Nephron progenitor cell (in vitro differentiated cells): ENCODE results near the gene RPS6KC1.

ENCODE experiments used
- DNase-seq: peaks from one replicate; pipeline ENCODE4 v3.0.0; 2021
- H3K27ac Mint-ChIP-seq: 2 replicates; pipeline ENCODE4 v1.8.0; 2021; ENCODE audit warnings: mild to moderate bottlenecking, moderate library complexity, mixed read lengths
- H3K27me3 Mint-ChIP-seq: 2 replicates; pipeline ENCODE4 v1.8.0; 2021; ENCODE audit warnings: mild to moderate bottlenecking, low read depth, mixed read lengths; ENCODE audit not compliant: poor library complexity
- H3K36me3 Mint-ChIP-seq: 2 replicates; pipeline ENCODE4 v1.8.0; 2021; ENCODE audit warnings: low read depth, mixed read lengths
- H3K4me1 Mint-ChIP-seq: 2 replicates; pipeline ENCODE4 v1.8.0; 2021; ENCODE audit warnings: mixed read lengths
- H3K4me3 Mint-ChIP-seq: 2 replicates; pipeline ENCODE4 v1.8.0; 2021; ENCODE audit warnings: mild to moderate bottlenecking, moderate library complexity, mixed read lengths
- H3K9me3 Mint-ChIP-seq: 2 replicates; pipeline ENCODE4 v1.8.0; 2021; ENCODE audit warnings: mild to moderate bottlenecking, moderate library complexity, mixed read lengths
- CTCF ChIP-seq: fragments of 200-600 bp; sonication (generic); IDR thresholded peaks from 2 replicates; pipeline ENCODE4 v1.5.0; 2021; ENCODE audit warnings: antibody characterized with exemption

The RPS6KC1 gene

GRCh38 chr1:213266983-213267772 is 216.1 kb downstream of the RPS6KC1 start:
- H3K4me1 Mint-ChIP-seq, result no peaks in the 10 kb centered on the region
- H3K36me3 Mint-ChIP-seq, result peaks cover 69% of the 10 kb centered on the region
- H3K27ac Mint-ChIP-seq, result no peak overlapping the region
- peaks cover 26% of the 10 kb centered on the region for H3K9me3 Mint-ChIP-seq
- DNase-seq, result no peak
- H3K4me3 Mint-ChIP-seq, result no peak overlapping the region
- H3K27me3 Mint-ChIP-seq, result no peaks in the 10 kb centered on the region
- TF ChIP-seq CTCF, result no peak

GRCh38 chr1:213268221-213268620 is 217.2 kb downstream of the RPS6KC1 start:
- Mint-ChIP-seq H3K4me3 (no peak overlapping the region), H3K4me1 (no peaks in the 10 kb centered on the region), H3K27ac (no peak overlapping the region), H3K36me3 (peaks cover 76% of the 10 kb centered on the region), H3K9me3 (peaks cover 26% of the 10 kb centered on the region), H3K27me3 (no peaks in the 10 kb centered on the region)
- DNase-seq, result no peak
- TF ChIP-seq CTCF, result no peak

GRCh38 chr1:213269829-213270228 is 218.8 kb downstream of the RPS6KC1 start:
- Mint-ChIP-seq H3K4me3 (no peak overlapping the region), H3K4me1 (no peaks in the 10 kb centered on the region), H3K36me3 (peaks cover 76% of the 10 kb centered on the region), H3K27ac (peak overlapping the region; percentile 80), H3K27me3 (no peaks in the 10 kb centered on the region), H3K9me3 (peaks cover 26% of the 10 kb centered on the region)
- TF ChIP-seq CTCF, result no peak
- no peak for DNase-seq

- Mint-ChIP-seq H3K4me3 (no peak overlapping the region), H3K4me1 (peaks cover 18% of the 10 kb centered on the region), H3K27ac (no peak overlapping the region), H3K27me3 (no peaks in the 10 kb centered on the region), H3K36me3 (peaks cover 50% of the 10 kb centered on the region), H3K9me3 (peaks cover 6% of the 10 kb centered on the region)
- TF ChIP-seq CTCF, result no peak
- no peak for DNase-seq
Measured at GRCh38 chr1:213273546-213273945, 222.5 kb downstream of the RPS6KC1 start.

GRCh38 chr1:213274140-213274539 is 223.1 kb downstream of the RPS6KC1 start:
- Mint-ChIP-seq H3K4me1 (peaks cover 18% of the 10 kb centered on the region), H3K27me3 (no peaks in the 10 kb centered on the region), H3K9me3 (peaks cover 6% of the 10 kb centered on the region), H3K36me3 (peaks cover 45% of the 10 kb centered on the region), H3K27ac (no peak overlapping the region), H3K4me3 (no peak overlapping the region)
- no peak for DNase-seq
- TF ChIP-seq CTCF, result no peak

GRCh38 chr1:213275293-213275692 is 224.3 kb downstream of the RPS6KC1 start:
- H3K9me3 Mint-ChIP-seq, result peaks cover 6% of the 10 kb centered on the region
- H3K27ac Mint-ChIP-seq, result no peak overlapping the region
- H3K4me3 Mint-ChIP-seq, result no peak overlapping the region
- peaks cover 33% of the 10 kb centered on the region for H3K36me3 Mint-ChIP-seq
- peaks cover 24% of the 10 kb centered on the region for H3K4me1 Mint-ChIP-seq
- DNase-seq, result no peak
- peaks cover 5% of the 10 kb centered on the region for H3K27me3 Mint-ChIP-seq
- no peak for TF ChIP-seq CTCF
